ENCODE data around the gene TRIM66.

The TRIM66 gene

GRCh38 chr11:8688414-8689362 is 6.2 kb upstream of the TRIM66 start:
- Histone ChIP-seq H3K9me3 (replicated peaks; ENCODE audit: low read length) (no peaks in the 10 kb centered on the region), H3K27me3 (ENCODE audit: control insufficient read depth, insufficient read depth, low read length) (no peaks in the 10 kb centered on the region), H3K9ac (ENCODE audit: low read depth, low read length) (peak overlapping the region; percentile 78), H3K4me3 (ENCODE audit: low read length) (peak overlapping the region; percentile 60), H3K4me2 (ENCODE audit: low read length) (peak overlapping the region; percentile 76), H3K36me3 (ENCODE audit: insufficient read depth, low read length) (peaks cover 66% of the 10 kb centered on the region), H3K4me1 (ENCODE audit: control insufficient read depth, insufficient read depth, low read length) (peaks cover 61% of the 10 kb centered on the region)

DNA sequence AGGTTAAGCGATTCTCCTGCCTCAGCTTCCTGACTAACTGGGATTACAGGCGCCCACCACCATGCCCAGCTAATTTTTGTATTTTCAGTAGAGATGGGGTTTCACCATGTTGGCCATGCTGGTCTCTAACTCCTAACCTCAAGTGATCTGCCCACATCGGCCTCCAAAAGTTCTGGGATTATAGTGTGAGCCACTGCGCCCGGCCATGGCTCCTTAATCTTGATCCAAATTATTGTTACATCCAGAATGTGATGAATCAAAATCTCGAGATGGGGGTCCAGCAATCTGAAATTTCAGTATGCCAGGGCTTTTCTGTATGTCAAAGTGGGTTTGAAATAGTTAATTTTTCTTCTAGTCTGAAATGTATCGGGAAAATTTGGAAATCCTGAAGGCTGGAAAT is 3.9 kb upstream of the TRIM66 start:
- H3K9me3 ChIP-seq (replicated peaks; ENCODE audit: low read length) = no peaks in the 10 kb centered on the region
- H3K4me3 ChIP-seq (ENCODE audit: low read length) = no peak overlapping the region
- H3K9ac ChIP-seq (ENCODE audit: low read depth, low read length) = peak overlapping the region; percentile 5
- H3K36me3 ChIP-seq (ENCODE audit: insufficient read depth, low read length) = peaks cover 50% of the 10 kb centered on the region
- H3K27me3 ChIP-seq (ENCODE audit: control insufficient read depth, insufficient read depth, low read length) = no peaks in the 10 kb centered on the region
- no peak overlapping the region for H3K4me2 ChIP-seq (ENCODE audit: low read length)
- H3K4me1 ChIP-seq (ENCODE audit: control insufficient read depth, insufficient read depth, low read length) = peaks cover 64% of the 10 kb centered on the region

- no peaks in the 10 kb centered on the region for H3K27me3 ChIP-seq (ENCODE audit: control insufficient read depth, insufficient read depth, low read length)
- peak overlapping the region; percentile 90 for H3K4me2 ChIP-seq (ENCODE audit: low read length)
- H3K4me1 ChIP-seq (ENCODE audit: control insufficient read depth, insufficient read depth, low read length) = peaks cover 64% of the 10 kb centered on the region
- H3K9ac ChIP-seq (ENCODE audit: low read depth, low read length) = peak overlapping the region; percentile 100
- no peak overlapping the region for H3K4me3 ChIP-seq (ENCODE audit: low read length)
- H3K9me3 ChIP-seq (replicated peaks; ENCODE audit: low read length) = no peaks in the 10 kb centered on the region
- H3K36me3 ChIP-seq (ENCODE audit: insufficient read depth, low read length) = peaks cover 48% of the 10 kb centered on the region
Observed at GRCh38 chr11:8685820-8686219, 3.4 kb upstream of the TRIM66 start.

GRCh38 chr11:8685306-8685705 is 2.8 kb upstream of the TRIM66 start:
- H3K36me3 ChIP-seq (ENCODE audit: insufficient read depth, low read length) = peaks cover 48% of the 10 kb centered on the region
- peak overlapping the region; percentile 90 for H3K4me2 ChIP-seq (ENCODE audit: low read length)
- H3K4me3 ChIP-seq (ENCODE audit: low read length) = no peak overlapping the region
- H3K9me3 ChIP-seq (replicated peaks; ENCODE audit: low read length) = no peaks in the 10 kb centered on the region
- peak overlapping the region; percentile 100 for H3K9ac ChIP-seq (ENCODE audit: low read depth, low read length)
- H3K27me3 ChIP-seq (ENCODE audit: control insufficient read depth, insufficient read depth, low read length) = no peaks in the 10 kb centered on the region
- peaks cover 63% of the 10 kb centered on the region for H3K4me1 ChIP-seq (ENCODE audit: control insufficient read depth, insufficient read depth, low read length)

- peaks cover 45% of the 10 kb centered on the region for H3K36me3 ChIP-seq (ENCODE audit: insufficient read depth, low read length)
- peak overlapping the region; percentile 100 for H3K9ac ChIP-seq (ENCODE audit: low read depth, low read length)
- H3K4me3 ChIP-seq (ENCODE audit: low read length) = peak overlapping the region; percentile 95
Observed at GRCh38 chr11:8684600-8685290, 2.3 kb upstream of the TRIM66 start.

DNA sequence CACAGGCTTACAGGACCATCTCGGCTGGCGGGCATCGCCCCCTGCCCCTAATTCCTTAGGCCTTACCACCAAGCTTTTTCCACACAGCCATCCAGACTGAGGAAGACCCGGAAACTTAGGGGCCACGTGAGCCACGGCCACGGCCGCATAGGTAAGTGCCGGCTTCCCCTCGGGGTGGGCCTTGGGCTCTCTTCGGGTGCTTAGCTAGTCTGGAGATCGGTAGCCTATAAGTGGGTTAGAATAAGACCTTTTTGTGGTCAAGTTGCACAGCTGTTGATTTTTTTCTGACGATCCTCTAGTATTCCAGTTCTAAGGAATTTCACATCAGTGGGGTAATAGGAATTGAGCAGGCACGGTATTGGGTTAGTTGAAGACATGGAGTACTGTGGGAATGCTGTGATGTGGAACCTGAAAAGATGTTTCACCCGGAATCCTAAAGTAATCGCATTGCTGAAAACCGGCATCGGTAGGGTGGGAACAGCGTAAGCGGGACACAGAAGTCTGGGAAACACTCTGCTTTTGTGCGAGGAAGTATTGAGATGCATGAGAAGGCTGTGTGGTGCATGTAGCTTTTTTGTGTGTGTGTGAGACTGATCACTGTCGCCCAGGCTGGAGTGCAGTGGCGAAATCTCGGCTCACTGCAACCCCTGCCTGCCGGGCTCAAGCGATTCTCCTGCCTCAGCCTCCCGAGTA is 796 bp upstream of the TRIM66 start:
- peaks cover 44% of the 10 kb centered on the region for H3K36me3 ChIP-seq (ENCODE audit: insufficient read depth, low read length)
- peak overlapping the region; percentile 90 for H3K4me2 ChIP-seq (ENCODE audit: low read length)
- peaks cover 46% of the 10 kb centered on the region for H3K4me1 ChIP-seq (ENCODE audit: control insufficient read depth, insufficient read depth, low read length)

More at GRCh38 chr11:8684600-8685290, 2.3 kb upstream of the TRIM66 start:
- Histone ChIP-seq H3K27me3 (ENCODE audit: control insufficient read depth, insufficient read depth, low read length) (no peaks in the 10 kb centered on the region), H3K9me3 (replicated peaks; ENCODE audit: low read length) (no peaks in the 10 kb centered on the region), H3K4me1 (ENCODE audit: control insufficient read depth, insufficient read depth, low read length) (peaks cover 57% of the 10 kb centered on the region), H3K4me2 (ENCODE audit: low read length) (peak overlapping the region; percentile 90)

DNA sequence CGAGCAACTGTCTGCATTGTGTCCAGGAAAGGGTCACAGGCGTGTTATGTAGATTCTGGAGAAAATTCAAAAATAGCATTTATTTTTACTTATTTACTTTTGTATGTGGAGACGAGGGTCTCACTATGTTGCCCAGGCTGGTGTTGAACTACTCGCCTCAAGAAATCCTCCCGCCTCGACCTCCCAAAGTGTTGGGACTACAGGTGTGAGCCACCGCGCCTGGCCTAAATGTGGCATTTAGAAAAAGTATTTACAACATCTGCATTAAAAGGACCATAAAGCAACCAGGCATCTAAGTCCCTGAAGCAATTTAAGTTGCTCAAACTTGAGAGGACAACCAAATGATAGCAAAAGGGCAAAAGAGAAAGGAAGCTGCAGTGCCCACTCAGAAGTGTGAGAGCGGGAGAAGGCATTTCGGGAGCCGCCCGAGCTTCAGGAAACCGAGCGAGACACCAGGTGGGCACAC is 595 bp downstream of the TRIM66 start:
- H3K4me2 ChIP-seq (ENCODE audit: low read length) = peak overlapping the region; percentile 81
- no peaks in the 10 kb centered on the region for H3K27me3 ChIP-seq (ENCODE audit: control insufficient read depth, insufficient read depth, low read length)
- H3K36me3 ChIP-seq (ENCODE audit: insufficient read depth, low read length) = peaks cover 38% of the 10 kb centered on the region
- peak overlapping the region; percentile 95 for H3K4me3 ChIP-seq (ENCODE audit: low read length)
- H3K4me1 ChIP-seq (ENCODE audit: control insufficient read depth, insufficient read depth, low read length) = peaks cover 33% of the 10 kb centered on the region
- peak overlapping the region; percentile 100 for H3K9ac ChIP-seq (ENCODE audit: low read depth, low read length)
- H3K9me3 ChIP-seq (replicated peaks; ENCODE audit: low read length) = no peaks in the 10 kb centered on the region

More for the DNA sequence above, 796 bp upstream of the TRIM66 start:
- H3K9ac ChIP-seq (ENCODE audit: low read depth, low read length) = peak overlapping the region; percentile 100
- no peaks in the 10 kb centered on the region for H3K9me3 ChIP-seq (replicated peaks; ENCODE audit: low read length)
- H3K4me3 ChIP-seq (ENCODE audit: low read length) = peak overlapping the region; percentile 95
- H3K27me3 ChIP-seq (ENCODE audit: control insufficient read depth, insufficient read depth, low read length) = no peaks in the 10 kb centered on the region

DNA sequence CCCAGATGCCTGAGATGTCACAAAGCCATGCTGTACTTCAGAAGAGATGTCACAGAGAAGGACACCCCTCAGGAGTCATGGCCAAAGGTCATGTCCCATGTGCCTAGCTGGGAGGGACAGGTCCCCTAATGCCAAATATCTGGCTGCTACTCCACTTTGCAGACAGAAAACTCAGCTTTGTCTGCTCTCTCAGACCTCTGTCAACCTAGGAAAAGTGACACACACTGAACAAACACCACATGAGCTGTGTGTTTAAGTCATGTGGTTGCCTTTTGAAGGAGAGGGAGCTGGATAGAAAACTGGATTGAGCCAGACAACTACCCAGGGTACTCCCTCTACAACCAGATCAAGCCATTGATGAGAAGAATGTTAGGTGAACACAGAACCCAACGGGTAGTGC is 3.5 kb downstream of the TRIM66 start:
- Histone ChIP-seq H3K36me3 (ENCODE audit: insufficient read depth, low read length) (peaks cover 11% of the 10 kb centered on the region), H3K9me3 (replicated peaks; ENCODE audit: low read length) (no peaks in the 10 kb centered on the region), H3K27me3 (ENCODE audit: control insufficient read depth, insufficient read depth, low read length) (no peaks in the 10 kb centered on the region), H3K4me2 (ENCODE audit: low read length) (no peak overlapping the region), H3K9ac (ENCODE audit: low read depth, low read length) (no peak overlapping the region), H3K4me3 (ENCODE audit: low read length) (no peak overlapping the region), H3K4me1 (ENCODE audit: control insufficient read depth, insufficient read depth, low read length) (peaks cover 4% of the 10 kb centered on the region)

- Histone ChIP-seq H3K36me3 (ENCODE audit: insufficient read depth, low read length) (no peaks in the 10 kb centered on the region), H3K9ac (ENCODE audit: low read depth, low read length) (no peak overlapping the region), H3K9me3 (replicated peaks; ENCODE audit: low read length) (no peaks in the 10 kb centered on the region), H3K4me2 (ENCODE audit: low read length) (no peak overlapping the region), H3K4me3 (ENCODE audit: low read length) (no peak overlapping the region), H3K27me3 (ENCODE audit: control insufficient read depth, insufficient read depth, low read length) (no peaks in the 10 kb centered on the region), H3K4me1 (ENCODE audit: control insufficient read depth, insufficient read depth, low read length) (peaks cover 11% of the 10 kb centered on the region)
Observed at GRCh38 chr11:8676458-8676857, 6.0 kb downstream of the TRIM66 start.

DNA sequence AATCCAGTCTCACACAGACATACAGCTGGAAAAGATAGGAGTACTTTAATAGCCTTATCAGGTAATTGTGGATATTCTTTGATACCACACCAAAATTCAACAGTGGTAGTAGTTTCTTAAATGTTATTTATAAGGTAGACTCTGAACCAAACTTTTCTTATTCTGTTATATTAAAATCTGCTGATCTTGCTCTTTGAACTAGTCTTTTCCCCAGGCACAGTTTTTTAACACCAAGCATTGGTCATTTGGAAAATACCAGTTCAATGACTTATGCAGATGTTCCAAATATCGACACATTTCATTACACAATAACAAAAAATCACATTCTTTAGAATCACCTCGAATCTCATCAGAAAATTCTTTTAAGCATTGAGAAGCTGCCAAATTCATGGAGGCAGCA is 7.6 kb downstream of the TRIM66 start:
- H3K9me3 ChIP-seq (replicated peaks; ENCODE audit: low read length) = no peaks in the 10 kb centered on the region
- no peak overlapping the region for H3K4me2 ChIP-seq (ENCODE audit: low read length)
- no peak overlapping the region for H3K9ac ChIP-seq (ENCODE audit: low read depth, low read length)
- H3K4me3 ChIP-seq (ENCODE audit: low read length) = no peak overlapping the region
- peaks cover 23% of the 10 kb centered on the region for H3K4me1 ChIP-seq (ENCODE audit: control insufficient read depth, insufficient read depth, low read length)
- no peaks in the 10 kb centered on the region for H3K36me3 ChIP-seq (ENCODE audit: insufficient read depth, low read length)
- no peaks in the 10 kb centered on the region for H3K27me3 ChIP-seq (ENCODE audit: control insufficient read depth, insufficient read depth, low read length)

DNA sequence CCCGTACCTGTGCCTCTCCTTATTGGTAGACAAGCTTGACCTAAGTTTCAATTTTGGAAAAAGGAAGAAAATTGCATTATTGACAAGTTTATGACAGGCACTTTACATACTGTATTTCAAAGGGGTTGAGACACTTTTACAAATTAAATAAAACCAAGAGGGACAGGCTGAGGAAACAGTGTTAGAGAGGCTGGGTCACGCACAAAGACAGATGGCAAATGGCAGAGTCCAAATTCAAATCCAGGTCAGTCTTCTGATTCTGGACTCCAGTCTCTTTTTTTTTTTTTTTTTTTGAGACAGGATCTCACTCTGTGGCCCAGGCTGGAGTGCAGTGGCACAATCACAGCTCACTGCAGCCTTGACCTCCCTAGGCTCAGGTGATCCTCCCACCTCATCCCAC is 10.1 kb downstream of the TRIM66 start:
- H3K4me3 ChIP-seq (ENCODE audit: low read length) = no peak overlapping the region
- peak overlapping the region; percentile 47 for H3K9ac ChIP-seq (ENCODE audit: low read depth, low read length)
- H3K4me1 ChIP-seq (ENCODE audit: control insufficient read depth, insufficient read depth, low read length) = peaks cover 23% of the 10 kb centered on the region
- H3K9me3 ChIP-seq (replicated peaks; ENCODE audit: low read length) = no peaks in the 10 kb centered on the region
- H3K4me2 ChIP-seq (ENCODE audit: low read length) = no peak overlapping the region
- H3K36me3 ChIP-seq (ENCODE audit: insufficient read depth, low read length) = no peaks in the 10 kb centered on the region
- no peaks in the 10 kb centered on the region for H3K27me3 ChIP-seq (ENCODE audit: control insufficient read depth, insufficient read depth, low read length)
